HepG2 (cell line): ENCODE results near the gene ENTHD1. TPM values are rescaled to one million over a fixed set of nuclear protein-coding genes. Genes with fewer than 3 reads are reported as not detected.
A peak's percentile ranks its signal among the peaks of the same experiment; 100 is the strongest.

Experiments used
- ATAC-seq: fragments of 200-7000 bp; cut with Tn5 transposase; 3 replicates; pipeline ENCODE4 v1.9.1; 2020; ENCODE audit warnings: mild to moderate bottlenecking, moderate library complexity
- BruUV-seq: library from RNA; stranded (reverse); fragments of 400-500 nt; replicated peaks from 2 replicates; lab custom pipeline; 2021; lab: Mats Ljungman, UMichigan
- CTCF ChIA-PET: fragments of 300-600 bp; formaldehyde crosslinking; extraction: SDS; loops from one replicate; lab custom pipeline; 2021; ENCODE audit warnings: low total read pairs, inconsistent platforms, low intra/inter-chr PET ratio; lab: Yijun Ruan, JAX
- POLR2A ChIA-PET: fragments of 350-600 bp; sonication (Branson Sonifier 250); formaldehyde crosslinking; loops from one replicate; lab custom pipeline; 2020; ENCODE audit warnings: antibody characterized with exemption, inconsistent platforms; lab: Yijun Ruan, JAX
- DNase-seq: peaks from one replicate; pipeline ENCODE4 v3.0.0-alpha.2; 2015; ENCODE audit warnings: low spot score
- FAIRE-seq: peaks from 3 replicates; lab custom pipeline; 2011; peaks lifted over from hg19 to GRCh38; lab: Jason Lieb, UNC
- H2AFZ ChIP-seq: one replicate; pipeline ENCODE4 v1.6.1; 2011; ENCODE audit warnings: low read length, inconsistent platforms
- H3K27ac ChIP-seq: fragments of 300-600 bp; 3 replicates; pipeline ENCODE4 v1.8.0; 2011; ENCODE audit warnings: mixed run types, mild to moderate bottlenecking, mixed read lengths, low read length, inconsistent platforms; ENCODE audit not compliant: insufficient read depth; ENCODE audit errors: extremely low read length
- H3K27me3 ChIP-seq, 2 experiments: fragments of 200-600 bp in 1 of 2; 2 replicates in 1 of 2; 3 replicates in 1 of 2; pipeline versions ENCODE4 v1.6.0 to v1.8.0; 2011; ENCODE audit warnings: low read length in 2 of 2, mild to moderate bottlenecking in 2 of 2, moderate library complexity in 2 of 2, inconsistent platforms in 1 of 2; ENCODE audit not compliant: insufficient read depth in 2 of 2, control insufficient read depth in 1 of 2
- H3K36me3 ChIP-seq, 2 experiments: fragments of 200-600 bp in 1 of 2; replicated peaks in 1 of 2; 2 replicates in 1 of 2; 3 replicates in 1 of 2; pipeline versions ENCODE4 v1.5.1 to v1.8.0; 2011; ENCODE audit warnings: low read length in 2 of 2, inconsistent platforms in 1 of 2; ENCODE audit not compliant: insufficient read depth in 2 of 2, control insufficient read depth in 1 of 2
- H3K4me1 ChIP-seq: 2 replicates; pipeline ENCODE4 v1.5.1; 2012; ENCODE audit warnings: low read length, inconsistent platforms; ENCODE audit not compliant: insufficient read depth
- H3K4me2 ChIP-seq: 2 replicates; pipeline ENCODE4 v1.6.0; 2011; ENCODE audit warnings: low read depth, low read length, inconsistent platforms
- H3K4me3 ChIP-seq, 3 experiments: fragments of 200-600 bp in 1 of 3; sonication (generic), shearing (Covaris generic) in 1 of 3; replicated peaks in 1 of 3; 2 replicates each; pipeline ENCODE4 v1.5.1; 2011 to 2016; ENCODE audit warnings: low read length in 3 of 3, inconsistent platforms in 2 of 3, low read depth in 2 of 3, mild to moderate bottlenecking in 2 of 3, control low read depth in 1 of 3, mixed read lengths in 1 of 3; ENCODE audit not compliant: insufficient read depth in 1 of 3
- H3K79me2 ChIP-seq: one replicate; pipeline ENCODE4 v1.6.1; 2011; ENCODE audit warnings: low read length, inconsistent platforms; ENCODE audit not compliant: insufficient read depth
- H3K9ac ChIP-seq: 2 replicates; pipeline ENCODE4 v1.6.0; 2011; ENCODE audit warnings: mild to moderate bottlenecking, low read depth, low read length, inconsistent platforms; ENCODE audit not compliant: insufficient read depth
- H3K9me3 ChIP-seq: 2 replicates; pipeline ENCODE4 v1.5.1; 2012; ENCODE audit warnings: mild to moderate bottlenecking, low read length
- H4K20me1 ChIP-seq: 2 replicates; pipeline ENCODE4 v1.6.0; 2011; ENCODE audit warnings: inconsistent platforms, mild to moderate bottlenecking, low read length, moderate library complexity; ENCODE audit not compliant: insufficient read depth
- NFYC ChIP-seq: IDR thresholded peaks from 2 replicates; pipeline ENCODE4 v1.6.1; 2016; ENCODE audit warnings: missing genetic modification reagents, missing compliant biosample characterization
- PAXIP1 ChIP-seq: sonication (generic); formaldehyde crosslinking; conservative IDR thresholded peaks from 2 replicates; pipeline ENCODE4 v1.4.0; 2020; ENCODE audit warnings: mild to moderate bottlenecking, missing genetic modification reagents, moderate library complexity
- WGBS: methylation state at CpG from one replicate; pipeline ENCODE4 v1.1.6; 2017; ENCODE audit warnings: low lambda C conversion rate; 5-methylcytosine and 5-hydroxymethylcytosine counted together
- in situ Hi-C: cut with HindIII; loops from 2 replicates; pipeline ENCODE4 v1.10.0; 2017; ENCODE audit warnings: low pct_unique_long_range_greater_than_20kb; ENCODE audit not compliant: extremely low pct_ligation_motif_present
- intact Hi-C: fragments of 100-400 bp; cut with micrococcal nuclease; formaldehyde crosslinking; loops from one replicate; pipeline ENCODE4 v1.10.0; 2022; ENCODE audit not compliant: unreplicated experiment
- polyA plus RNA-seq, 8 experiments: library from polyadenylated mRNA; depleted of rRNA in 3 of 8; stranded (reverse) in 7 of 8; unstranded in 1 of 8; fragments of >200 nt; fragmentation: Illumina TruSeq in 4 of 8; extraction: Trizol in 4 of 8; gene quantifications; 2 replicates each; pipeline versions ENCODE4 v1.2.1 to v1.2.3, GENCODE V29; 2011 to 2016; ENCODE audit warnings: low read depth in 4 of 8, missing spikeins in 1 of 8, mixed read lengths in 1 of 8; ENCODE audit not compliant: insufficient read depth in 1 of 8
- total RNA-seq, 5 experiments: library from RNA; depleted of rRNA; stranded (reverse); fragments of >200 nt; fragmentation: Illumina TruSeq; extraction: Trizol; gene quantifications; 2 replicates each; pipeline ENCODE4 v1.2.3, GENCODE V29; 2016; ENCODE audit warnings: low read depth in 1 of 5
- TF ChIP-seq, protein P1 (sequence below): sonication (generic); formaldehyde crosslinking; IDR thresholded peaks from 2 replicates; pipeline ENCODE4 v1.8.0; 2023; ENCODE audit warnings: mild to moderate bottlenecking, missing genetic modification reagents

Gene ENTHD1
- total and polyA plus RNA-seq, 2 of the 13 experiments (the other 11 are each of a cell fraction or from before 2014, with no cell fraction given), result not detected

DNA sequence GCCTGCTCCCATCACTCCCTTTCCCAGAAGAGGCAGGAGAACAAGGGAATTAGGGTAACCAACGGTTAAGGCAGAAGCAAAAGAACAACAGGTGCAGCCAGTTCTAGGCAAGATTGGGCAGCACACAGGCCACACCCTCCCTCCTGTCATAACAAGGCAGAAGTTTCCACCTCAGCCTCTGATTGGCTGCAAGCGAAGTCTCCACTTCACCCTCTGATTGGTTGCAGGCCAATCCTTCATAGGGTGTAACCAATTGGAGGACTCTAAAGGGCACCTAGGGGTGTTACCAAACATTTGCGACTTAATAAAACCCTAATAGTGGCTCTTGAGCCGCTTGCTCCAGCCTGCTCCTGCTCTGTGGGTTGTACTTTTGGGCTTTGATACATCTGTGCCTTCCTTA is 169.2 kb downstream of the ENTHD1 start:
- Histone ChIP-seq H3K9me3 (no peaks in the 10 kb centered on the region), H3K4me3 (no peak overlapping the region), H3K4me2 (no peak overlapping the region), H3K4me1 (no peaks in the 10 kb centered on the region), H3K36me3 (no peaks in the 10 kb centered on the region), H3K9ac (no peak overlapping the region), H3K27ac (no peak overlapping the region), H4K20me1 (no peaks in the 10 kb centered on the region), H2AFZ (no peak overlapping the region), H3K79me2 (no peaks in the 10 kb centered on the region)
- no peak for FAIRE-seq
- no peak for DNase-seq
- in situ Hi-C loops, result no loop called here
- whole genome bisulfite sequencing, result 54% methylated on average over 3 of the region's 4 CpGs
- BruUV-seq, result no TSS peak
- intact Hi-C loops, result no loop called here
- ChIA-PET POLR2A (no interaction called here), CTCF (no interaction called here)
- TF ChIP-seq PAXIP1, result no peak
- 0 out of 2 replicates have a peak, but pooled peaks have one; percentile 38 for TF ChIP-seq NFYC (CRISPR knock-in tag)
- TF ChIP-seq, protein P1, sequence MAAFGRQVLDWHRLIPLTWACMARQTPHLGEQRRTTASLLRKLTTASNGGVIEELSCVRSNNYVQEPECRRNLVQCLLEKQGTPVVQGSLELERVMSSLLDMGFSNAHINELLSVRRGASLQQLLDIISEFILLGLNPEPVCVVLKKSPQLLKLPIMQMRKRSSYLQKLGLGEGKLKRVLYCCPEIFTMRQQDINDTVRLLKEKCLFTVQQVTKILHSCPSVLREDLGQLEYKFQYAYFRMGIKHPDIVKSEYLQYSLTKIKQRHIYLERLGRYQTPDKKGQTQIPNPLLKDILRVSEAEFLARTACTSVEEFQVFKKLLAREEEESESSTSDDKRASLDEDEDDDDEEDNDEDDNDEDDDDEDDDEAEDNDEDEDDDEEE (CRISPR knock-in tag), result no peak
- TF ChIP-seq, all 625 proteins: peak for 1
- no peak for ATAC-seq
- peaks cover 0 to 24% of the 10 kb centered on the region in 2 experiments; a peak in 3 of 5 replicates for H3K27me3 ChIP-seq
